Measurements from ENCODE around the gene IGFL3. TPM values are rescaled to one million over a fixed set of nuclear protein-coding genes. Genes with fewer than 3 reads are reported as not detected.

IGFL3 gene
- total RNA-seq, 4 donors from 2014 or later, result not detected

GRCh38 chr19:46134527-46134926 is 10.0 kb upstream of the IGFL3 start:
- ATAC-seq (no peak), DNase-seq (no peak)
- Histone ChIP-seq H3K27ac (no peak overlapping the region), H3K4me1 (peaks cover 8 to 11% of the 10 kb centered on the region in 2 donors), H3K27me3 (no peaks in the 10 kb centered on the region), H3K4me3 (no peak overlapping the region), H3K9me3 (no peaks in the 10 kb centered on the region), H3K36me3 (no peaks in the 10 kb centered on the region)
- intact Hi-C loops (cut with DNase I; ENCODE audit: low total_unique reads) (no loop called here), in situ Hi-C loops (cut with MboI; ENCODE audit: low sequenced_read_pairs in 4 of 4) (no loop called here)
- no peak for TF ChIP-seq CTCF (IDR thresholded peaks at IDR 0.05 in 4 of 5, conservative IDR thresholded peaks at IDR 0.05 in 1 of 5)
- no peak for TF ChIP-seq POLR2A (IDR thresholded peaks at IDR 0.05)

GRCh38 chr19:46133777-46134241 is 9.3 kb upstream of the IGFL3 start:
- peaks cover 8 to 11% of the 10 kb centered on the region in 2 donors for H3K4me1 ChIP-seq
- DNase-seq (no peak), ATAC-seq (no peak)
- in situ Hi-C loops (cut with MboI; ENCODE audit: low sequenced_read_pairs in 4 of 4) (no loop called here), intact Hi-C loops (cut with DNase I; ENCODE audit: low total_unique reads) (no loop called here)
- peak overlapping the region in 1 of 4 donors; percentile 20 for H3K27ac ChIP-seq
- no peaks in the 10 kb centered on the region for H3K36me3 ChIP-seq
- TF ChIP-seq POLR2A (IDR thresholded peaks at IDR 0.05) (no peak), CTCF (IDR thresholded peaks at IDR 0.05 in 4 of 5, conservative IDR thresholded peaks at IDR 0.05 in 1 of 5) (no peak)
- H3K27me3 ChIP-seq, result peaks cover 0 to 2% (median 0%) of the 10 kb centered on the region in 3 donors
- no peaks in the 10 kb centered on the region for H3K9me3 ChIP-seq
- H3K4me3 ChIP-seq, result no peak overlapping the region

- ATAC-seq (peak in 1 of 2 donors; percentile 39), DNase-seq (peak; percentile 5 to 18)
- H3K27me3 ChIP-seq, result peaks cover 0 to 2% (median 0%) of the 10 kb centered on the region in 3 donors
- H3K36me3 ChIP-seq, result no peaks in the 10 kb centered on the region
- H3K9me3 ChIP-seq, result no peaks in the 10 kb centered on the region
- TF ChIP-seq POLR2A (IDR thresholded peaks at IDR 0.05) (no peak), CTCF (IDR thresholded peaks at IDR 0.05 in 4 of 5, conservative IDR thresholded peaks at IDR 0.05 in 1 of 5) (no peak)
- peaks cover 8 to 11% of the 10 kb centered on the region in 2 donors for H3K4me1 ChIP-seq
- H3K4me3 ChIP-seq, result no peak overlapping the region
- peak overlapping the region in 1 of 4 donors; percentile 1 for H3K27ac ChIP-seq
- intact Hi-C loops (cut with DNase I; ENCODE audit: low total_unique reads), result no loop called here
- in situ Hi-C loops (cut with MboI; ENCODE audit: low sequenced_read_pairs in 4 of 4), result no loop called here
Measured at GRCh38 chr19:46133101-46133627, 8.7 kb upstream of the IGFL3 start.

GRCh38 chr19:46132508-46133100 is 8.1 kb upstream of the IGFL3 start:
- in situ Hi-C loops (cut with MboI; ENCODE audit: low sequenced_read_pairs in 4 of 4), result no loop called here
- no peak for DNase-seq
- ATAC-seq, result no peak
- Histone ChIP-seq H3K36me3 (no peaks in the 10 kb centered on the region), H3K27ac (peak overlapping the region in 1 of 4 donors; percentile 1), H3K9me3 (no peaks in the 10 kb centered on the region), H3K27me3 (peaks cover 0 to 2% (median 0%) of the 10 kb centered on the region in 3 donors), H3K4me3 (no peak overlapping the region), H3K4me1 (peaks cover 8 to 11% of the 10 kb centered on the region in 2 donors)
- intact Hi-C loops (cut with DNase I; ENCODE audit: low total_unique reads), result no loop called here
- TF ChIP-seq CTCF (IDR thresholded peaks at IDR 0.05 in 4 of 5, conservative IDR thresholded peaks at IDR 0.05 in 1 of 5), result no peak
- TF ChIP-seq POLR2A (IDR thresholded peaks at IDR 0.05), result no peak

All from gastrocnemius medialis (tissue), 4 donors.